HL-60 (cell line): ENCODE measurements around the gene BBIP1.

Experiments
- SPI1 ChIP-seq: IDR thresholded peaks from 2 replicates; pipeline ENCODE4 v1.6.1; 2012; ENCODE audit warnings: low read depth, mild to moderate bottlenecking, borderline replicate concordance
- TF ChIP-seq, protein P1 (sequence below): IDR thresholded peaks from one replicate; pipeline ENCODE4 v1.5.1; 2011; ENCODE audit warnings: low read length, control low read depth, inconsistent platforms; ENCODE audit not compliant: insufficient read depth

DNA sequence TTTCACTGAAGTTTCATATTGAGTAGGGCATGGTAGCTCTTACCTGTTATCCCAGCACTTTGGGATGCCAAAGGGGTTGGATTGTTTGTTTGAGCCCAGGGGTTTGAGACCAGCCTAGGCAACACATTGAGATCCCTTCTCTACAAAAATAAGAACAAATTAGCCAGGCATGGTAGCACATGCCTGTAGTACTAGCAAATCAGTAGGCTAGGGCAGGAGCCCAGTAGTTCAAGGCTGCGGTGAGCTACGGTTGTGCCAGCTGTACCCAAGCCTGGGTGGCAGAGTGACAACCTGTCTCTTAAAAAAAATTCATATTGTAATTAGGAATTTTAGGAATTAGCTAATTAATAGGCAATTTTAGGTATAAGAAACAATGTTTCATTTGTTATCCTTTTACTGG is 18.0 kb downstream of the BBIP1 start:
- TF ChIP-seq, protein P1, sequence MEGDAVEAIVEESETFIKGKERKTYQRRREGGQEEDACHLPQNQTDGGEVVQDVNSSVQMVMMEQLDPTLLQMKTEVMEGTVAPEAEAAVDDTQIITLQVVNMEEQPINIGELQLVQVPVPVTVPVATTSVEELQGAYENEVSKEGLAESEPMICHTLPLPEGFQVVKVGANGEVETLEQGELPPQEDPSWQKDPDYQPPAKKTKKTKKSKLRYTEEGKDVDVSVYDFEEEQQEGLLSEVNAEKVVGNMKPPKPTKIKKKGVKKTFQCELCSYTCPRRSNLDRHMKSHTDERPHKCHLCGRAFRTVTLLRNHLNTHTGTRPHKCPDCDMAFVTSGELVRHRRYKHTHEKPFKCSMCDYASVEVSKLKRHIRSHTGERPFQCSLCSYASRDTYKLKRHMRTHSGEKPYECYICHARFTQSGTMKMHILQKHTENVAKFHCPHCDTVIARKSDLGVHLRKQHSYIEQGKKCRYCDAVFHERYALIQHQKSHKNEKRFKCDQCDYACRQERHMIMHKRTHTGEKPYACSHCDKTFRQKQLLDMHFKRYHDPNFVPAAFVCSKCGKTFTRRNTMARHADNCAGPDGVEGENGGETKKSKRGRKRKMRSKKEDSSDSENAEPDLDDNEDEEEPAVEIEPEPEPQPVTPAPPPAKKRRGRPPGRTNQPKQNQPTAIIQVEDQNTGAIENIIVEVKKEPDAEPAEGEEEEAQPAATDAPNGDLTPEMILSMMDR: no peak
- TF ChIP-seq SPI1: no peak
